K562 (cell line): ENCODE results near the gene CSE1L. TPM values are rescaled to one million over a fixed set of nuclear protein-coding genes. Genes with fewer than 3 reads are reported as not detected.
"Not testable (repeated sequence)": the region's sequence is repeated elsewhere in the genome, so short reads cannot be mapped to it uniquely, and the experiment has no call there.

Experiments
- ATAC-seq: fragments of 200-7000 bp; cut with Tn5 transposase; 3 replicates; pipeline ENCODE4 v1.9.1; 2020; ENCODE audit warnings: moderate library complexity
- BruUV-seq: library from RNA; stranded (reverse); fragments of 400-500 nt; replicated peaks from 2 replicates; lab custom pipeline; 2021; lab: Mats Ljungman, UMichigan
- CTCF ChIA-PET: fragments of 300-600 bp; formaldehyde crosslinking; extraction: SDS; loops from one replicate; lab custom pipeline; 2021; ENCODE audit warnings: low intra/inter-chr PET ratio; lab: Yijun Ruan, JAX
- POLR2A ChIA-PET: fragments of 300-600, 350-650 bp; sonication (Branson Sonifier 250); formaldehyde crosslinking; extraction: SDS; loops from one replicate; lab custom pipeline; 2021; ENCODE audit warnings: antibody characterized with exemption, inconsistent platforms; lab: Yijun Ruan, JAX
- DNase-seq, 4 experiments: peaks; one replicate each; pipeline versions ENCODE4 v3.0.0 to v3.0.0-alpha.2; 2011 to 2018; ENCODE audit warnings: low spot score in 3 of 4, mixed read lengths in 3 of 4; ENCODE audit errors: extremely low read depth in 1 of 4
- FAIRE-seq: peaks from 2 replicates; lab custom pipeline; 2011; peaks lifted over from hg19 to GRCh38; lab: Jason Lieb, UNC
- H2AFZ ChIP-seq: 2 replicates; pipeline ENCODE4 v1.6.0; 2011; ENCODE audit warnings: low read depth, low read length, control low read depth, inconsistent platforms
- H3K27ac ChIP-seq: fragments of 200-600 bp; 3 replicates; pipeline ENCODE4 v1.8.0; 2011; ENCODE audit warnings: low read depth, mild to moderate bottlenecking, control low read depth, inconsistent platforms, low read length, moderate library complexity, mixed read lengths; ENCODE audit errors: extremely low read depth
- H3K27me3 ChIP-seq, 2 experiments: fragments of 300-600 bp in 1 of 2; 2 replicates in 1 of 2; 3 replicates in 1 of 2; pipeline versions ENCODE4 v1.6.0 to v1.8.0; 2011; ENCODE audit warnings: inconsistent platforms in 2 of 2, low read length in 2 of 2, mild to moderate bottlenecking in 1 of 2, mixed read lengths in 1 of 2, moderate library complexity in 1 of 2; ENCODE audit not compliant: control insufficient read depth in 2 of 2, insufficient read depth in 2 of 2
- H3K36me3 ChIP-seq: fragments of 300-600 bp; 3 replicates; pipeline ENCODE4 v1.8.0; 2011; ENCODE audit warnings: mild to moderate bottlenecking, low read length, inconsistent platforms; ENCODE audit not compliant: control insufficient read depth, insufficient read depth
- H3K4me1 ChIP-seq, 2 experiments: fragments of 200-600 bp in 1 of 2; replicated peaks in 1 of 2; 2 replicates in 1 of 2; 3 replicates in 1 of 2; pipeline versions ENCODE4 v1.5.1 to v1.8.0; 2011; ENCODE audit warnings: inconsistent platforms in 2 of 2, low read length in 2 of 2, mild to moderate bottlenecking in 1 of 2, mixed read lengths in 1 of 2, moderate library complexity in 1 of 2; ENCODE audit not compliant: control insufficient read depth in 2 of 2, insufficient read depth in 2 of 2
- H3K4me2 ChIP-seq: 2 replicates; pipeline ENCODE4 v1.6.1; 2011; ENCODE audit warnings: low read length, control low read depth, inconsistent platforms, mixed read lengths; ENCODE audit not compliant: insufficient read depth
- H3K4me3 ChIP-seq: fragments of 200-600 bp; sonication (generic), shearing (Covaris generic); 2 replicates; pipeline ENCODE4 v1.5.1; 2016; ENCODE audit warnings: control low read depth, inconsistent platforms
- H3K79me2 ChIP-seq: fragments of 200-600 bp; 3 replicates; pipeline ENCODE4 v1.8.0; 2011; ENCODE audit warnings: low read length, inconsistent platforms; ENCODE audit not compliant: control insufficient read depth, insufficient read depth
- H3K9ac ChIP-seq, 2 experiments: 2 replicates each; pipeline versions ENCODE4 v1.6.0 to v1.6.1; 2011; ENCODE audit warnings: low read depth in 2 of 2, low read length in 2 of 2, control low read depth in 1 of 2, inconsistent platforms in 1 of 2, mild to moderate bottlenecking in 1 of 2, mixed read lengths in 1 of 2; ENCODE audit not compliant: insufficient read depth in 1 of 2
- H3K9me1 ChIP-seq: one replicate; pipeline ENCODE4 v1.6.0; 2011; ENCODE audit warnings: inconsistent platforms, mild to moderate bottlenecking, low read length, moderate library complexity; ENCODE audit not compliant: control insufficient read depth, insufficient read depth
- H3K9me3 ChIP-seq: replicated peaks from 2 replicates; pipeline ENCODE4 v1.5.1; 2011; ENCODE audit warnings: low read depth, low read length, inconsistent platforms; ENCODE audit not compliant: control insufficient read depth, insufficient read depth
- H4K20me1 ChIP-seq: replicated peaks from 2 replicates; pipeline ENCODE4 v1.6.1; 2011; ENCODE audit warnings: low read length, inconsistent platforms, mixed read lengths; ENCODE audit not compliant: control insufficient read depth, insufficient read depth
- CCNT2 ChIP-seq: IDR thresholded peaks from 2 replicates; pipeline ENCODE4 v1.6.1; 2011; ENCODE audit warnings: borderline replicate concordance, low read depth, mild to moderate bottlenecking, moderate library complexity, mixed read lengths, low read length; ENCODE audit not compliant: insufficient read length; ENCODE audit errors: extremely low read depth
- ETV5 ChIP-seq: sonication (generic); formaldehyde crosslinking; IDR thresholded peaks from 2 replicates; pipeline ENCODE4 v1.4.0; 2020; ENCODE audit warnings: low read depth, mild to moderate bottlenecking, missing genetic modification reagents
- JUND ChIP-seq, 2 experiments: IDR thresholded peaks; 2 replicates in 1 of 2; 3 replicates in 1 of 2; pipeline ENCODE4 v1.6.1; 2011; ENCODE audit warnings: borderline replicate concordance in 2 of 2, low read depth in 2 of 2, low read length in 2 of 2, improper control_type of control experiment in 1 of 2, missing biosample characterization in 1 of 2, missing genetic modification characterization in 1 of 2, missing genetic modification reagents in 1 of 2
- ZNF197 ChIP-seq: fragments of 200-800 bp; sonication (Bioruptor generic); IDR thresholded peaks from 2 replicates; pipeline ENCODE4 v1.6.1; 2016; ENCODE audit warnings: low read depth, missing genetic modification characterization, missing compliant biosample characterization
- ZNF431 ChIP-seq: sonication (generic); formaldehyde crosslinking; IDR thresholded peaks from 2 replicates; pipeline ENCODE4 v1.8.0; 2022; ENCODE audit warnings: mild to moderate bottlenecking, missing genetic modification reagents
- WGBS: fragments of 100-300 bp; shearing (Covaris generic); methylation state at CpG from one replicate; pipeline ENCODE4 v1.1.6; 2016; ENCODE audit warnings: low coverage, mixed read lengths; ENCODE audit not compliant: insufficient coverage; ENCODE audit errors: missing lambda C conversion rate; 5-methylcytosine and 5-hydroxymethylcytosine counted together
- in situ Hi-C: fragments of 300-500 bp; cut with MboI; formaldehyde crosslinking; loops from 4 replicates; pipeline ENCODE4 v1.15.0; 2018; ENCODE audit warnings: inconsistent platforms, mixed read lengths
- intact Hi-C: fragments of 100-400 bp; cut with micrococcal nuclease; formaldehyde crosslinking; loops from 2 replicates; pipeline ENCODE4 v1.14.2; 2022
- polyA plus RNA-seq, 8 experiments: library from polyadenylated mRNA; depleted of rRNA in 4 of 8; stranded (reverse) in 5 of 8; unstranded in 3 of 8; fragments of >200 nt; fragmentation: Nextera tagmentation in 2 of 8; fragmentation: Illumina TruSeq in 1 of 8; extraction: Ambion mirVana in 2 of 8; extraction: Trizol in 1 of 8; gene quantifications; 2 replicates each; pipeline versions ENCODE4 v1.2.1 to v1.2.3, GENCODE V29; 2011 to 2014; ENCODE audit warnings: inconsistent platforms in 1 of 8, missing spikeins in 1 of 8
- total RNA-seq, 7 experiments: library from RNA; depleted of rRNA in 6 of 7; stranded (reverse); fragments of >200 nt in 6 of 7; fragmentation: Illumina TruSeq in 2 of 7; extraction: Trizol in 2 of 7; gene quantifications; 2 replicates each; pipeline versions ENCODE4 v1.2.1 to v1.2.3, GENCODE V29; 2011 to 2021; ENCODE audit warnings: low replicate concordance in 1 of 7

CSE1L gene
- total and polyA plus RNA-seq, 9 of the 15 experiments (the other 6 are each of a cell fraction or from before 2014, with no cell fraction given), result 138 to 280 (median 209) TPM

GRCh38 chr20:49024220-49024619 is 21.9 kb upstream of the CSE1L start:
- FAIRE-seq, result no peak
- no peak overlapping the region for H3K9ac ChIP-seq
- no peaks in the 10 kb centered on the region for H3K9me1 ChIP-seq
- ChIA-PET POLR2A (interaction anchor here (0.6 kb wide), 1 partner anchor 1860 kb away, joined by 3 read pairs; no protein-coding TSS in a partner anchor), CTCF (no interaction called here)
- no peaks in the 10 kb centered on the region for H3K9me3 ChIP-seq
- ATAC-seq, result no peak
- no peaks in the 10 kb centered on the region for H4K20me1 ChIP-seq
- TF ChIP-seq ZNF197 (CRISPR knock-in tag) (no peak), JUND (IDR thresholded peaks at IDR 0.05; ENCODE audit: borderline replicate concordance, low read depth, low read length) (no peak), JUND (tag; IDR thresholded peaks at IDR 0.05; ENCODE audit: borderline replicate concordance, low read depth, low read length) (no peak), ZNF431 (CRISPR knock-in tag) (no peak), ETV5 (CRISPR knock-in tag) (no peak), CCNT2 (no peak)
- WGBS, result 93% methylated on average over 5 of the region's 5 CpGs
- H3K27ac ChIP-seq, result no peak overlapping the region
- H3K4me3 ChIP-seq, result no peak overlapping the region
- no peak overlapping the region for H3K4me2 ChIP-seq
- peaks cover 60% of the 10 kb centered on the region for H3K36me3 ChIP-seq
- H3K79me2 ChIP-seq, result no peaks in the 10 kb centered on the region
- no peaks in the 10 kb centered on the region for H3K4me1 ChIP-seq
- H2AFZ ChIP-seq, result no peak overlapping the region
- in situ Hi-C loops (no loop called here), intact Hi-C loops (no loop called here)
- H3K27me3 ChIP-seq, result no peaks in the 10 kb centered on the region
- no peak for DNase-seq
- BruUV-seq, result no TSS peak

GRCh38 chr20:49028177-49028576 is 17.9 kb upstream of the CSE1L start:
- H3K9ac ChIP-seq, BruUV-seq, intact Hi-C loops, ATAC-seq, H3K9me3 ChIP-seq, H3K27ac ChIP-seq, H3K79me2 ChIP-seq, H4K20me1 ChIP-seq, H3K9me1 ChIP-seq, CTCF ChIA-PET, H2AFZ ChIP-seq, DNase-seq, in situ Hi-C loops, H3K4me1 ChIP-seq, H3K27me3 ChIP-seq, H3K4me3 ChIP-seq, H3K4me2 ChIP-seq, FAIRE-seq: not testable (repeated sequence)
- WGBS, result 100% methylated on average over 2 of the region's 2 CpGs
- POLR2A ChIA-PET, result interaction anchor here (0.6 to 1.6 kb wide), 3 partner anchors 10 to 168 kb away, joined by 3 to 6 read pairs (median 3); partner anchors contain the start of gene CSE1L
- H3K36me3 ChIP-seq, result peaks cover 62% of the 10 kb centered on the region
